Natural killer cell (primary cell): ENCODE data around the gene FUBP1. TPM values are rescaled to one million over a fixed set of nuclear protein-coding genes. Genes with fewer than 3 reads are reported as not detected.

ENCODE experiments used
- ATAC-seq, 3 donors: fragments of 150-1000 bp in 2 of 3; fragments of 200-7000 bp in 1 of 3; cut with Tn5 transposase; 1 replicate in 1 of 3; 2 replicates in 2 of 3; pipeline ENCODE4 v1.10.0; 2021; ENCODE audit warnings: mild to moderate bottlenecking in 2 of 3, moderate library complexity in 2 of 3
- DNase-seq, 2 donors: peaks; one replicate each; pipeline versions ENCODE4 v3.0.0 to v3.0.0-alpha.2; 2013 to 2021; ENCODE audit warnings: mixed read lengths in 1 of 2
- H3K27ac ChIP-seq: one replicate; pipeline ENCODE4 v1.5.1; 2013; ENCODE audit warnings: mild to moderate bottlenecking, low read length
- H3K27me3 ChIP-seq: one replicate; pipeline ENCODE4 v1.6.1; 2013; ENCODE audit warnings: low read length; ENCODE audit not compliant: control insufficient read depth, insufficient read depth
- H3K36me3 ChIP-seq: one replicate; pipeline ENCODE4 v1.6.1; 2013; ENCODE audit warnings: low read length; ENCODE audit not compliant: control insufficient read depth, insufficient read depth
- H3K4me1 ChIP-seq: one replicate; pipeline ENCODE4 v1.6.1; 2013; ENCODE audit warnings: low read length; ENCODE audit not compliant: control insufficient read depth, insufficient read depth
- H3K4me3 ChIP-seq: one replicate; pipeline ENCODE4 v1.5.1; 2013; ENCODE audit warnings: low read length
- H3K9me3 ChIP-seq: one replicate; pipeline ENCODE4 v1.6.1; 2013; ENCODE audit warnings: low read length; ENCODE audit not compliant: control insufficient read depth, insufficient read depth
- H3K27ac Mint-ChIP-seq, 2 donors: one replicate each; pipeline ENCODE4 v1.8.0; 2022; ENCODE audit warnings: mild to moderate bottlenecking in 2 of 2, mixed read lengths in 2 of 2, moderate library complexity in 1 of 2
- H3K27me3 Mint-ChIP-seq, 2 donors: one replicate each; pipeline ENCODE4 v1.8.0; 2022; ENCODE audit warnings: low read depth in 2 of 2, mixed read lengths in 2 of 2
- H3K36me3 Mint-ChIP-seq: one replicate; pipeline ENCODE4 v1.8.0; 2022; ENCODE audit warnings: mixed read lengths
- H3K4me1 Mint-ChIP-seq, 2 donors: one replicate each; pipeline ENCODE4 v1.8.0; 2022; ENCODE audit warnings: mixed read lengths in 2 of 2
- H3K4me3 Mint-ChIP-seq: one replicate; pipeline ENCODE4 v1.8.0; 2022; ENCODE audit warnings: mild to moderate bottlenecking, moderate library complexity, mixed read lengths
- H3K9me3 Mint-ChIP-seq, 2 donors: one replicate each; pipeline ENCODE4 v1.8.0; 2022; ENCODE audit warnings: mixed read lengths in 2 of 2
- WGBS: methylation state at CpG from one replicate; pipeline ENCODE4 v1.1.7; 2013; ENCODE audit warnings: missing lambda C conversion rate; ENCODE audit not compliant: insufficient coverage; 5-methylcytosine and 5-hydroxymethylcytosine counted together
- intact Hi-C: fragments of 100-400 bp; cut with micrococcal nuclease; formaldehyde crosslinking; loops from one replicate; pipeline ENCODE4 v1.14.2; 2022
- total RNA-seq, 4 donors: library from RNA; stranded (reverse); fragments of 120-200 nt in 1 of 4; gene quantifications; one replicate each; pipeline versions ENCODE4 v1.2.3 to v1.2.4, GENCODE V29; 2013 to 2022
- TF ChIP-seq, protein P1 (sequence below): fragments of 200-600 bp; IDR thresholded peaks from one replicate; pipeline ENCODE4 v1.8.0; 2022; ENCODE audit warnings: antibody characterized with exemption

FUBP1 gene
- total RNA-seq, 3 donors from 2014 or later (not counting 1 experiment from before 2014, with no cell fraction given) = 247 to 285 (median 249) TPM

DNA sequence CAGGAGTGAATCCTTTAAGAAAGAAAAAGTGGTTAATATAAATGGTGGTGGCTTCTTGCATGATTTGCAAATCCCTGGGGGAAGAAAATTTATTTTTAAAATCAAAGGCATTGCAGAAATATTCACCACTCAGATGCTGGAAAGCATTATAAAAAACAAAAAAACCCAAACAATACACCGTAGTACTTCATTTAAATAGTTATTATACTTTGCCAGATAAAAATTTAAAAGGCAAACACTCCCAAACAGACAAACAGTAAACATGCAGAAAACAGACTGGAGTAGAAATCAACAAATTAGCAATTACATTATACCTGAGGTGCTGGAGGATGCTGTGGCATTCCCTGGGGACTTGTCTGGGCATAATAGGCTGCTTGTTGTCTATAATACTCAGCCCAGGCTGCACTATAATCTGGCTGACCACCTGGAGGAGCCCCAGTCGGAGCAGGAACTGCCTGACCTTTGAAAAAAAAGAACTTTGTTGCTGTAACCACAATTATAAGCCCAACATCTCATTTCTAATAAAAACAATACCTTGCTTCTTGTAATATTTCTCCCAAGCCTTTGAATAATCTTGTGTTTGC, 29.9 kb downstream of the FUBP1 start:
- Histone ChIP-seq H3K27ac (no peak overlapping the region), H3K27me3 (no peaks in the 10 kb centered on the region), H3K36me3 (peaks cover 85% of the 10 kb centered on the region), H3K4me1 (no peaks in the 10 kb centered on the region), H3K4me3 (no peak overlapping the region), H3K9me3 (no peaks in the 10 kb centered on the region)
- H3K36me3 Mint-ChIP-seq = peaks cover 19% of the 10 kb centered on the region
- peaks cover 34 to 35% of the 10 kb centered on the region in 2 donors for H3K4me1 Mint-ChIP-seq
- no peak overlapping the region for H3K4me3 Mint-ChIP-seq
- no peaks in the 10 kb centered on the region for H3K27me3 Mint-ChIP-seq
- peak overlapping the region; percentile 13 to 30 for H3K27ac Mint-ChIP-seq
- DNase-seq (no peak), ATAC-seq (no peak)
- TF ChIP-seq, protein P1, sequence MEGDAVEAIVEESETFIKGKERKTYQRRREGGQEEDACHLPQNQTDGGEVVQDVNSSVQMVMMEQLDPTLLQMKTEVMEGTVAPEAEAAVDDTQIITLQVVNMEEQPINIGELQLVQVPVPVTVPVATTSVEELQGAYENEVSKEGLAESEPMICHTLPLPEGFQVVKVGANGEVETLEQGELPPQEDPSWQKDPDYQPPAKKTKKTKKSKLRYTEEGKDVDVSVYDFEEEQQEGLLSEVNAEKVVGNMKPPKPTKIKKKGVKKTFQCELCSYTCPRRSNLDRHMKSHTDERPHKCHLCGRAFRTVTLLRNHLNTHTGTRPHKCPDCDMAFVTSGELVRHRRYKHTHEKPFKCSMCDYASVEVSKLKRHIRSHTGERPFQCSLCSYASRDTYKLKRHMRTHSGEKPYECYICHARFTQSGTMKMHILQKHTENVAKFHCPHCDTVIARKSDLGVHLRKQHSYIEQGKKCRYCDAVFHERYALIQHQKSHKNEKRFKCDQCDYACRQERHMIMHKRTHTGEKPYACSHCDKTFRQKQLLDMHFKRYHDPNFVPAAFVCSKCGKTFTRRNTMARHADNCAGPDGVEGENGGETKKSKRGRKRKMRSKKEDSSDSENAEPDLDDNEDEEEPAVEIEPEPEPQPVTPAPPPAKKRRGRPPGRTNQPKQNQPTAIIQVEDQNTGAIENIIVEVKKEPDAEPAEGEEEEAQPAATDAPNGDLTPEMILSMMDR = no peak
- intact Hi-C loops = no loop called here
- no peaks in the 10 kb centered on the region for H3K9me3 Mint-ChIP-seq
- WGBS = 83% methylated on average over 2 of the region's 2 CpGs

DNA sequence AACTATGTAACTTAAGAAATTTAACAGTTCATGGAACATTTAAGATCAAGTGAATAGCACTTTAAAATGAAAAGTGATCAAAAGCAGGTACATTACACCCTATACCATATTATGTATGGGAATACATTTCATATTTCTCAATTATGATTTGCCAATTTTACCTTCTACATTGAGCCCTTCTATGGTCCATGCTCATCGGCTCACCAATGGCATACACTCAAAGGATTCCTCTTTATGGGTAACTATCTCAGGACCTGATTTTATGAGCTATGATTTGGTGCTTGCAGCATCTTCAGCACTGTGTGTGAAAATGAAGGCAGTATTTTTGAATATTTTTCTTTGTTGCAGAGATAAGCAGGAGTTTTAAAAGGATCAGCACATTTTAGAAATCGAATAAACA, 33.5 kb downstream of the FUBP1 start:
- TF ChIP-seq, protein P1 = no peak
- H3K9me3 Mint-ChIP-seq = no peaks in the 10 kb centered on the region
- no peaks in the 10 kb centered on the region for H3K4me1 ChIP-seq
- ATAC-seq = no peak
- H3K4me3 ChIP-seq = no peak overlapping the region
- DNase-seq = no peak
- peaks cover 63% of the 10 kb centered on the region for H3K36me3 ChIP-seq
- no peak overlapping the region for H3K4me3 Mint-ChIP-seq
- no peaks in the 10 kb centered on the region for H3K27me3 ChIP-seq
- H3K27me3 Mint-ChIP-seq = no peaks in the 10 kb centered on the region
- peaks cover 23 to 31% of the 10 kb centered on the region in 2 donors for H3K4me1 Mint-ChIP-seq
- intact Hi-C loops = no loop called here
- peaks cover 35% of the 10 kb centered on the region for H3K36me3 Mint-ChIP-seq
- H3K27ac ChIP-seq = no peak overlapping the region
- 100% methylated on average over 1 of the region's 2 CpGs for WGBS
- H3K27ac Mint-ChIP-seq = peak overlapping the region in 1 of 2 donors; percentile 33
- H3K9me3 ChIP-seq = no peaks in the 10 kb centered on the region

DNA sequence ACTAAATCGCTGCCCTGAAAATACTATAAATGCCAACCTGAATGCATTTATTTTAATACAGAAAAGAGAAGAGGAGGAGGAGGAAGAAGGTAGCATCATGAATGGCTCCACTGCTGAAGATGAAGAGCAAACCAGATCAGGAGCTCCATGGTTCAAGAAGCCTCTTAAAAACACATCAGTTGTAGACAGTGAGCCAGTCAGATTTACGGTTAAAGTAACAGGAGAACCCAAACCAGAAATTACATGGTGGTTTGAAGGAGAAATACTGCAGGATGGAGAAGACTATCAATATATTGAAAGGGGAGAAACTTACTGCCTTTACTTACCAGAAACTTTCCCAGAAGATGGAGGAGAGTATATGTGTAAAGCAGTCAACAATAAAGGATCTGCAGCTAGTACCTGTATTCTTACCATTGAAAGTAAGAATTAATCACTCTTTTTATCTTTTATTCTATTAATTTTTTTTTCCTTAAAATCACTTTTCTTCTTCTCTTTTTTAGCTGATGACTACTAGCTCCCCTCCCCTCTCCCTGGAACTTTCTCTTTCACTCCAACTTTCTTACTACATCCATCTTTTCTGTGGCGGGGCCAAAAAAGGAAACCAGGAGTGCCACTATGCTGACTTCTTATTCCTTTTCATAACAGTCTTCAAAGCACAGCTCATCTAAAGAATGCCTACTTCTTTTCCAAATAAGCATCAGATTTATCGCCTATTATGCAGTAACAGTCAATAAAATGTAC, 36.3 kb downstream of the FUBP1 start:
- H3K4me3 ChIP-seq = no peak overlapping the region
- Mint-ChIP-seq H3K4me1 (peaks cover 8 to 14% of the 10 kb centered on the region in 2 donors), H3K36me3 (peaks cover 21% of the 10 kb centered on the region), H3K27me3 (no peaks in the 10 kb centered on the region), H3K27ac (peak overlapping the region; percentile 3 to 40), H3K9me3 (no peaks in the 10 kb centered on the region), H3K4me3 (no peak overlapping the region)
- H3K27ac ChIP-seq = no peak overlapping the region
- intact Hi-C loops = no loop called here
- no peak for DNase-seq
- peak in 1 of 3 donors; percentile 24 for ATAC-seq
- H3K36me3 ChIP-seq = peaks cover 45% of the 10 kb centered on the region
- TF ChIP-seq, protein P1 = no peak
- H3K27me3 ChIP-seq = no peaks in the 10 kb centered on the region
- no peaks in the 10 kb centered on the region for H3K4me1 ChIP-seq
- WGBS = 95% methylated on average over 1 of the region's 4 CpGs
- no peaks in the 10 kb centered on the region for H3K9me3 ChIP-seq
